Effector memory CD4-positive, alpha-beta T cell (primary cell): ENCODE results near the gene RELB.
A peak's percentile ranks its signal among the peaks of the same experiment; 100 is the strongest.

Experiments used
- DNase-seq, 3 donors: peaks; one replicate each; pipeline ENCODE4 v3.0.0-alpha.2; 2020
- H3K27ac ChIP-seq: 2 replicates; pipeline ENCODE4 v1.7.0; 2013; ENCODE audit warnings: mild to moderate bottlenecking, low read length, moderate library complexity; ENCODE audit not compliant: insufficient read depth, poor library complexity, severe bottlenecking
- H3K27me3 ChIP-seq: replicated peaks from 2 replicates; pipeline ENCODE4 v1.7.0; 2013; ENCODE audit warnings: mild to moderate bottlenecking, low read length; ENCODE audit not compliant: insufficient read depth, control insufficient read depth, poor library complexity, severe bottlenecking
- H3K36me3 ChIP-seq: 2 replicates; pipeline ENCODE4 v1.7.0; 2013; ENCODE audit warnings: mild to moderate bottlenecking, low read length, moderate library complexity; ENCODE audit not compliant: control insufficient read depth, insufficient read depth
- H3K4me1 ChIP-seq: 2 replicates; pipeline ENCODE4 v1.7.0; 2013; ENCODE audit warnings: low read length, mild to moderate bottlenecking; ENCODE audit not compliant: control insufficient read depth, insufficient read depth, poor library complexity, severe bottlenecking
- H3K4me3 ChIP-seq: 2 replicates; pipeline ENCODE4 v1.7.0; 2013; ENCODE audit warnings: low read length, low read depth, mild to moderate bottlenecking; ENCODE audit not compliant: insufficient read depth, poor library complexity, severe bottlenecking
- H3K9me3 ChIP-seq: 2 replicates; pipeline ENCODE4 v1.7.0; 2013; ENCODE audit warnings: mild to moderate bottlenecking, low read length, moderate library complexity; ENCODE audit not compliant: control insufficient read depth

Gene RELB

GRCh38 chr19:45070214-45070613 lies 69.0 kb downstream of the RELB start:
- no peak for DNase-seq
- Histone ChIP-seq H3K27ac (no peak overlapping the region), H3K4me3 (no peak overlapping the region), H3K36me3 (peaks cover 58% of the 10 kb centered on the region), H3K9me3 (no peaks in the 10 kb centered on the region), H3K27me3 (no peaks in the 10 kb centered on the region), H3K4me1 (no peaks in the 10 kb centered on the region)

GRCh38 chr19:45070861-45071544 lies 69.7 kb downstream of the RELB start:
- Histone ChIP-seq H3K4me3 (no peak overlapping the region), H3K4me1 (peaks cover 6% of the 10 kb centered on the region), H3K9me3 (no peaks in the 10 kb centered on the region), H3K27me3 (no peaks in the 10 kb centered on the region), H3K36me3 (peaks cover 50% of the 10 kb centered on the region), H3K27ac (no peak overlapping the region)
- no peak for DNase-seq

- H3K4me3 ChIP-seq, result no peak overlapping the region
- H3K27me3 ChIP-seq, result no peaks in the 10 kb centered on the region
- peaks cover 50% of the 10 kb centered on the region for H3K36me3 ChIP-seq
- no peak for DNase-seq
- no peak overlapping the region for H3K27ac ChIP-seq
- no peaks in the 10 kb centered on the region for H3K9me3 ChIP-seq
- peaks cover 8% of the 10 kb centered on the region for H3K4me1 ChIP-seq
These were observed 70.3 kb downstream of the RELB start for GRCh38 chr19:45071545-45071938.

- Histone ChIP-seq H3K36me3 (peaks cover 44% of the 10 kb centered on the region), H3K9me3 (no peaks in the 10 kb centered on the region), H3K27me3 (no peaks in the 10 kb centered on the region), H3K4me1 (peaks cover 13% of the 10 kb centered on the region), H3K4me3 (no peak overlapping the region), H3K27ac (no peak overlapping the region)
- no peak for DNase-seq
These were observed 70.9 kb downstream of the RELB start for GRCh38 chr19:45071969-45072790.

- no peak overlapping the region for H3K4me3 ChIP-seq
- no peaks in the 10 kb centered on the region for H3K27me3 ChIP-seq
- peak overlapping the region; percentile 51 for H3K27ac ChIP-seq
- H3K4me1 ChIP-seq, result peaks cover 27% of the 10 kb centered on the region
- no peak for DNase-seq
- H3K9me3 ChIP-seq, result no peaks in the 10 kb centered on the region
- H3K36me3 ChIP-seq, result peaks cover 21% of the 10 kb centered on the region
These were observed 73.6 kb downstream of the RELB start for GRCh38 chr19:45074744-45075300.

- H3K4me3 ChIP-seq, result peak overlapping the region; percentile 57
- H3K27me3 ChIP-seq, result no peaks in the 10 kb centered on the region
- H3K9me3 ChIP-seq, result no peaks in the 10 kb centered on the region
- H3K36me3 ChIP-seq, result peaks cover 14% of the 10 kb centered on the region
- peak overlapping the region; percentile 51 for H3K27ac ChIP-seq
- peaks cover 32% of the 10 kb centered on the region for H3K4me1 ChIP-seq
- DNase-seq, result peak in 2 of 3 donors; percentile 25 to 28
These were observed 74.2 kb downstream of the RELB start for GRCh38 chr19:45075301-45076028.

GRCh38 chr19:45076029-45076850 lies 75.0 kb downstream of the RELB start, which contains the start of gene ZNF296:
TSS of gene ZNF296 (minus strand) at chr19:45076478. CDS start at chr19:45076373, 105 bp downstream.
- DNase-seq, result peak; percentile 64 to 73 (median 67)
- Histone ChIP-seq H3K4me3 (peak within 1 kb of the TSS; percentile 57), H3K9me3 (no peaks in the 10 kb centered on the region), H3K36me3 (peaks cover 8% of the 10 kb centered on the region), H3K4me1 (peaks cover 36% of the 10 kb centered on the region), H3K27me3 (no peaks in the 10 kb centered on the region), H3K27ac (peak within 1 kb of the TSS; percentile 51)

GRCh38 chr19:45076851-45077730 lies 75.8 kb downstream of the RELB start:
- Histone ChIP-seq H3K4me3 (no peak overlapping the region), H3K27me3 (no peaks in the 10 kb centered on the region), H3K4me1 (peaks cover 36% of the 10 kb centered on the region), H3K27ac (no peak overlapping the region), H3K36me3 (peaks cover 4% of the 10 kb centered on the region), H3K9me3 (no peaks in the 10 kb centered on the region)
- DNase-seq, result no peak
